Cortex of kidney (tissue), 1 donor: ENCODE data around the gene SRPK1.

Experiments used
- DNase-seq: peaks from one replicate; lab custom pipeline; 2025; lab: John Stamatoyannopoulos, UW

The SRPK1 gene

GRCh38 chr6:35817515-35817914 is 103.4 kb downstream of the SRPK1 start:
- no peak for DNase-seq

GRCh38 chr6:35811699-35811995 is 109.3 kb downstream of the SRPK1 start:
- no peak for DNase-seq

- DNase-seq: no peak
Measured at GRCh38 chr6:35810971-35811698, 109.8 kb downstream of the SRPK1 start.

GRCh38 chr6:35809809-35810208 is 111.1 kb downstream of the SRPK1 start:
- no peak for DNase-seq

- no peak for DNase-seq
Measured at GRCh38 chr6:35808688-35809087, 112.2 kb downstream of the SRPK1 start.

- DNase-seq: no peak
Measured at GRCh38 chr6:35804996-35805736, 115.7 kb downstream of the SRPK1 start, which contains the start of gene LHFPL5. Gene LHFPL5 (plus strand): TSS chr6:35805352. CDS start chr6:35805671, 319 bp downstream.

GRCh38 chr6:35801148-35801547 is 119.8 kb downstream of the SRPK1 start:
- no peak for DNase-seq

- no peak for DNase-seq
Measured at GRCh38 chr6:35798706-35799105, 122.2 kb downstream of the SRPK1 start.

- DNase-seq: no peak
Measured at GRCh38 chr6:35797837-35798526, 122.9 kb downstream of the SRPK1 start.

- DNase-seq: no peak
Measured at GRCh38 chr6:35796236-35796635, 124.7 kb downstream of the SRPK1 start.

GRCh38 chr6:35795453-35796071 is 125.3 kb downstream of the SRPK1 start:
- no peak for DNase-seq

- no peak for DNase-seq
Measured at GRCh38 chr6:35794536-35795452, 126.1 kb downstream of the SRPK1 start.

- no peak for DNase-seq
Measured at GRCh38 chr6:35790683-35791082, 130.2 kb downstream of the SRPK1 start.

GRCh38 chr6:35788423-35788982 is 132.4 kb downstream of the SRPK1 start:
- no peak for DNase-seq

- no peak for DNase-seq
Measured at GRCh38 chr6:35787266-35788218, 133.4 kb downstream of the SRPK1 start.

GRCh38 chr6:35786810-35787209 is 134.1 kb downstream of the SRPK1 start:
- no peak for DNase-seq

GRCh38 chr6:35786272-35786671 is 134.6 kb downstream of the SRPK1 start:
- no peak for DNase-seq

- no peak for DNase-seq
Measured at GRCh38 chr6:35784200-35784599, 136.7 kb downstream of the SRPK1 start.
